Lower lobe of right lung (tissue), 2 donors: ENCODE data around the gene NEBL. TPM values are rescaled to one million over a fixed set of nuclear protein-coding genes. Genes with fewer than 3 reads are reported as not detected.

Experiments used
- ATAC-seq, 2 donors: fragments of 200-7000 bp; cut with Tn5 transposase; one replicate each; pipeline ENCODE4 v1.9.1; 2020 to 2022; ENCODE audit warnings: mild to moderate bottlenecking in 2 of 2, moderate library complexity in 2 of 2
- DNase-seq: peaks from one replicate; pipeline ENCODE4 v3.0.0-alpha.2; 2020
- H3K27ac ChIP-seq: fragments of 200-600 bp; one replicate; pipeline ENCODE4 v1.8.0; 2022
- H3K27me3 ChIP-seq: fragments of 200-600 bp; one replicate; pipeline ENCODE4 v1.8.0; 2022; ENCODE audit warnings: low read depth
- H3K36me3 ChIP-seq: fragments of 200-600 bp; one replicate; pipeline ENCODE4 v1.8.0; 2022; ENCODE audit warnings: mild to moderate bottlenecking
- H3K4me1 ChIP-seq: fragments of 200-600 bp; one replicate; pipeline ENCODE4 v1.8.0; 2022
- H3K4me3 ChIP-seq: fragments of 200-600 bp; one replicate; pipeline ENCODE4 v1.8.0; 2022; ENCODE audit warnings: mild to moderate bottlenecking
- H3K9me3 ChIP-seq: fragments of 200-600 bp; one replicate; pipeline ENCODE4 v1.8.0; 2022
- CTCF ChIP-seq: fragments of 200-600 bp; IDR thresholded peaks from one replicate; pipeline ENCODE4 v1.8.0; 2022; ENCODE audit warnings: antibody characterized with exemption, mild to moderate bottlenecking
- intact Hi-C: fragments of 100-400 bp; cut with DNase I; formaldehyde crosslinking; loops from one replicate; pipeline ENCODE4 v1.11.0; 2022
- total RNA-seq: library from RNA; stranded (reverse); fragmentation: NEBNext Ultra II Directional; extraction: Animal tissue kit (Norgen Biotek cat#: 25700); gene quantifications from one replicate; pipeline ENCODE4 v1.2.1, GENCODE V29; 2021
- donor health status: DM: no; HTN: yes; CAD: no; lungs with severe emphysema.

Gene NEBL
- total RNA-seq, 1 donor from 2014 or later, result 96.4 TPM

- intact Hi-C loops, result no loop called here
- Histone ChIP-seq H3K27ac (no peak overlapping the region), H3K4me1 (no peaks in the 10 kb centered on the region), H3K27me3 (no peaks in the 10 kb centered on the region), H3K36me3 (no peaks in the 10 kb centered on the region), H3K4me3 (no peak overlapping the region), H3K9me3 (peaks cover 5% of the 10 kb centered on the region)
- no peak for ATAC-seq
- no peak for TF ChIP-seq CTCF
- DNase-seq, result no peak
Measured at GRCh38 chr10:20745556-20746375, 151.3 kb downstream of the NEBL start.

GRCh38 chr10:20744821-20745220 is 152.3 kb downstream of the NEBL start:
- intact Hi-C loops, result no loop called here
- no peak overlapping the region for H3K27ac ChIP-seq
- H3K9me3 ChIP-seq, result no peaks in the 10 kb centered on the region
- H3K27me3 ChIP-seq, result no peaks in the 10 kb centered on the region
- TF ChIP-seq CTCF, result no peak
- no peaks in the 10 kb centered on the region for H3K4me1 ChIP-seq
- DNase-seq, result no peak
- no peaks in the 10 kb centered on the region for H3K36me3 ChIP-seq
- H3K4me3 ChIP-seq, result no peak overlapping the region
- no peak for ATAC-seq

GRCh38 chr10:20743942-20744341 is 153.2 kb downstream of the NEBL start:
- H3K9me3 ChIP-seq, result no peaks in the 10 kb centered on the region
- no peak overlapping the region for H3K4me3 ChIP-seq
- no peaks in the 10 kb centered on the region for H3K36me3 ChIP-seq
- intact Hi-C loops, result no loop called here
- DNase-seq, result no peak
- no peaks in the 10 kb centered on the region for H3K27me3 ChIP-seq
- TF ChIP-seq CTCF, result no peak
- no peaks in the 10 kb centered on the region for H3K4me1 ChIP-seq
- no peak for ATAC-seq
- H3K27ac ChIP-seq, result no peak overlapping the region

GRCh38 chr10:20742737-20743541 is 154.2 kb downstream of the NEBL start:
- H3K27ac ChIP-seq, result no peak overlapping the region
- no peaks in the 10 kb centered on the region for H3K9me3 ChIP-seq
- no peak overlapping the region for H3K4me3 ChIP-seq
- ATAC-seq (peak in 1 of 2 donors; percentile 14), DNase-seq (no peak)
- H3K4me1 ChIP-seq, result no peaks in the 10 kb centered on the region
- H3K27me3 ChIP-seq, result no peaks in the 10 kb centered on the region
- H3K36me3 ChIP-seq, result no peaks in the 10 kb centered on the region
- no peak for TF ChIP-seq CTCF
- intact Hi-C loops, result no loop called here

GRCh38 chr10:20740120-20740519 is 157.0 kb downstream of the NEBL start:
- no peak overlapping the region for H3K27ac ChIP-seq
- no peak for ATAC-seq
- no peak for TF ChIP-seq CTCF
- no peaks in the 10 kb centered on the region for H3K36me3 ChIP-seq
- no peak overlapping the region for H3K4me3 ChIP-seq
- no peaks in the 10 kb centered on the region for H3K27me3 ChIP-seq
- intact Hi-C loops, result no loop called here
- H3K4me1 ChIP-seq, result no peaks in the 10 kb centered on the region
- DNase-seq, result no peak
- H3K9me3 ChIP-seq, result no peaks in the 10 kb centered on the region
